ENCODE measurements around the gene UTF1.

DNA sequence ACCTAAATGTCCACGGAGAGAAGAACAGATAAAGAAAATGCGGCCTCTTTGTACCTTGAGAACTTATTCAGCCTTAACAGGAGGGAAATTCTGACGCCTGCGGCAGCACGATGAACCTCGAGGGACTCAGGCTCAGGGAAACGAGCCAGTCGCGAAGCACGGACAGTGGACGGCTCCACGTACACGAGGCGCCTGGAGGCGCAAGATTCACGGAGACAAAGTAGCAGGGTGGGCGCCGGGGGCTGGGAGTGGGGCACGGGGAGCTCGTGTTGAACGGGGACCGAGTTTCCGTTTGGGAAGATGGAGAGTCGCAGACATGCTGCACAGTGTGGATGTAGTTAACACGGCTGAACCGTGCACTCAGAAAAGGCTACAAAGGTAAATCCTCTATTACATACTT is 13.2 kb upstream of the UTF1 start:
- TF ChIP-seq, protein P1, sequence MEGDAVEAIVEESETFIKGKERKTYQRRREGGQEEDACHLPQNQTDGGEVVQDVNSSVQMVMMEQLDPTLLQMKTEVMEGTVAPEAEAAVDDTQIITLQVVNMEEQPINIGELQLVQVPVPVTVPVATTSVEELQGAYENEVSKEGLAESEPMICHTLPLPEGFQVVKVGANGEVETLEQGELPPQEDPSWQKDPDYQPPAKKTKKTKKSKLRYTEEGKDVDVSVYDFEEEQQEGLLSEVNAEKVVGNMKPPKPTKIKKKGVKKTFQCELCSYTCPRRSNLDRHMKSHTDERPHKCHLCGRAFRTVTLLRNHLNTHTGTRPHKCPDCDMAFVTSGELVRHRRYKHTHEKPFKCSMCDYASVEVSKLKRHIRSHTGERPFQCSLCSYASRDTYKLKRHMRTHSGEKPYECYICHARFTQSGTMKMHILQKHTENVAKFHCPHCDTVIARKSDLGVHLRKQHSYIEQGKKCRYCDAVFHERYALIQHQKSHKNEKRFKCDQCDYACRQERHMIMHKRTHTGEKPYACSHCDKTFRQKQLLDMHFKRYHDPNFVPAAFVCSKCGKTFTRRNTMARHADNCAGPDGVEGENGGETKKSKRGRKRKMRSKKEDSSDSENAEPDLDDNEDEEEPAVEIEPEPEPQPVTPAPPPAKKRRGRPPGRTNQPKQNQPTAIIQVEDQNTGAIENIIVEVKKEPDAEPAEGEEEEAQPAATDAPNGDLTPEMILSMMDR (IDR thresholded peaks at IDR 0.05; ENCODE audit: control extremely low read depth in 1 of 3, insufficient read depth in 1 of 3, low read depth in 1 of 3, low read length in 3 of 3) = no peak
- TF ChIP-seq ASH2L (IDR thresholded peaks at IDR 0.05; ENCODE audit: low read length) (no peak), SIX5 (IDR thresholded peaks at IDR 0.05; ENCODE audit: low read depth, low read length) (no peak), TEAD4 (IDR thresholded peaks at IDR 0.05; ENCODE audit: low read depth, low read length) (no peak), EZH2 (IDR thresholded peaks at IDR 0.05; ENCODE audit: low read depth, low read length, severe bottlenecking) (no peak), POLR2A (IDR thresholded peaks at IDR 0.05; ENCODE audit: control extremely low read depth in 1 of 2, low read depth in 2 of 2, low read length in 2 of 2) (no peak), TAF1 (IDR thresholded peaks at IDR 0.05; ENCODE audit: low read depth, low read length) (no peak), RAD21 (IDR thresholded peaks at IDR 0.05 in 1 of 2, conservative IDR thresholded peaks at IDR 0.05 in 1 of 2; ENCODE audit: low read depth in 2 of 2, low read length in 2 of 2) (no peak)
